ENCODE measurements around the gene UNC79.

- TF ChIP-seq CTCF (IDR thresholded peaks at IDR 0.05; ENCODE audit: low read length), result no peak
- no peak for TF ChIP-seq EZH2 (IDR thresholded peaks at IDR 0.05; ENCODE audit: borderline replicate concordance, low read length)
Observed at GRCh38 chr14:93723001-93723400, 292.3 kb downstream of the UNC79 start.

Data from OCI-LY1 (cell line).